ENCODE data around the gene ATP11B. TPM values are rescaled to one million over a fixed set of nuclear protein-coding genes. Genes with fewer than 3 reads are reported as not detected.

Gene ATP11B
- total and polyA plus RNA-seq, 9 of the 15 experiments (the other 6 are each of a cell fraction or from before 2014, with no cell fraction given): 11.9 to 68.7 (median 41.8) TPM

- TF ChIP-seq THAP12 (CRISPR knock-in tag; IDR thresholded peaks at IDR 0.05) (no peak), BRF1 (IDR thresholded peaks at IDR 0.05; ENCODE audit: borderline replicate concordance, extremely low read depth, insufficient read length) (no peak), NR2C2 (CRISPR knock-in tag; IDR thresholded peaks at IDR 0.05) (no peak), NR2C2 (tag; IDR thresholded peaks at IDR 0.05) (no peak), ZNF197 (CRISPR knock-in tag; IDR thresholded peaks at IDR 0.05; ENCODE audit: low read depth) (no peak), NR2C1 (IDR thresholded peaks at IDR 0.05) (no peak), NR2C1 (tag; IDR thresholded peaks at IDR 0.05) (no peak), MEF2D (tag; conservative IDR thresholded peaks at IDR 0.05; ENCODE audit: low read depth) (no peak), ARID2 (IDR thresholded peaks at IDR 0.05) (no peak), MAFK (IDR thresholded peaks at IDR 0.05; ENCODE audit: low read length) (no peak), ZNF146 (CRISPR knock-in tag; IDR thresholded peaks at IDR 0.05; ENCODE audit: unreplicated experiment) (no peak), ZBTB7A (IDR thresholded peaks at IDR 0.05; ENCODE audit: borderline replicate concordance, control insufficient read depth, low read depth, low read length) (no peak), XRCC3 (IDR thresholded peaks at IDR 0.05) (no peak), CEBPB (tag; IDR thresholded peaks at IDR 0.05) (no peak)
Measured at GRCh38 chr3:182962166-182962565, 168.9 kb downstream of the ATP11B start (continued).
